BJ (cell line): Measurements from ENCODE around the gene FUT2. TPM values are rescaled to one million over a fixed set of nuclear protein-coding genes. Genes with fewer than 3 reads are reported as not detected.

Experiments
- CTCF ChIA-PET: fragments of 350-600 bp; formaldehyde crosslinking; extraction: SDS; loops from one replicate; lab custom pipeline; 2021; ENCODE audit warnings: antibody characterized with exemption, inconsistent platforms; lab: Yijun Ruan, JAX
- POLR2A ChIA-PET: fragments of 300-600 bp; sonication (Branson Sonifier 250); formaldehyde crosslinking; extraction: SDS; loops from one replicate; lab custom pipeline; 2021; ENCODE audit warnings: antibody characterized with exemption; lab: Charles Lee
- DNase-seq: peaks from one replicate; pipeline ENCODE4 v3.0.0-alpha.2; 2011; ENCODE audit warnings: low read depth
- H3K27me3 ChIP-seq: 2 replicates; pipeline ENCODE4 v1.6.0; 2011; ENCODE audit warnings: low read length; ENCODE audit not compliant: control insufficient read depth, insufficient read depth
- H3K36me3 ChIP-seq: 2 replicates; pipeline ENCODE4 v1.5.1; 2011; ENCODE audit warnings: low read length; ENCODE audit not compliant: control insufficient read depth, insufficient read depth
- H3K4me3 ChIP-seq: 2 replicates; pipeline ENCODE4 v1.5.1; 2011; ENCODE audit warnings: low read depth, mild to moderate bottlenecking, control low read depth, low read length
- CTCF ChIP-seq: IDR thresholded peaks from 2 replicates; pipeline ENCODE4 v1.5.1; 2011; ENCODE audit warnings: low read depth, mild to moderate bottlenecking, control low read depth, inconsistent platforms, low read length, moderate library complexity; ENCODE audit not compliant: insufficient read depth
- polyA plus RNA-seq: library from polyadenylated mRNA; depleted of rRNA; stranded (reverse); fragments of >200 nt; gene quantifications from 2 replicates; pipeline ENCODE4 v1.2.3, GENCODE V29; 2011

The FUT2 gene
- polyA plus RNA-seq, 1 experiment, result not detected

GRCh38 chr19:48664476-48664875 lies 31.3 kb upstream of the FUT2 start:
- ChIA-PET CTCF (no interaction called here), POLR2A (no interaction called here)
- no peak for DNase-seq
- Histone ChIP-seq H3K4me3 (no peak overlapping the region), H3K27me3 (peaks cover 1% of the 10 kb centered on the region; the same call in 1 of the 2 replicates), H3K36me3 (no peaks in the 10 kb centered on the region)
- no peak for TF ChIP-seq CTCF

- Histone ChIP-seq H3K36me3 (no peaks in the 10 kb centered on the region), H3K4me3 (no peak overlapping the region), H3K27me3 (peaks cover 1% of the 10 kb centered on the region; the same call in 1 of the 2 replicates)
- no peak for DNase-seq
- ChIA-PET POLR2A (no interaction called here), CTCF (interaction anchor here (0.5 to 0.6 kb wide), 2 partner anchors 12 to 122 kb away, joined by 3 to 5 read pairs; no protein-coding TSS in a partner anchor)
- TF ChIP-seq CTCF, result no peak
These were observed 30.0 kb upstream of the FUT2 start for GRCh38 chr19:48665786-48666185.

GRCh38 chr19:48668332-48668731 lies 27.4 kb upstream of the FUT2 start:
- POLR2A ChIA-PET, result no interaction called here
- CTCF ChIA-PET, result interaction anchor here (1.0 kb wide), 1 partner anchor 22 kb away, joined by 3 read pairs; the partner anchor contains the start of gene CA11

GRCh38 chr19:48668761-48669160 lies 27.0 kb upstream of the FUT2 start:
- H3K27me3 ChIP-seq, result peaks cover 1% of the 10 kb centered on the region; the same call in 1 of the 2 replicates
- DNase-seq, result no peak
- H3K4me3 ChIP-seq, result no peak overlapping the region
- no peaks in the 10 kb centered on the region for H3K36me3 ChIP-seq
- POLR2A ChIA-PET, result no interaction called here
- no peak for TF ChIP-seq CTCF
- CTCF ChIA-PET, result interaction anchor here (1.0 kb wide), 1 partner anchor 23 kb away, joined by 3 read pairs; the partner anchor contains the start of gene CA11

More at GRCh38 chr19:48668332-48668731, 27.4 kb upstream of the FUT2 start:
- H3K27me3 ChIP-seq, result peaks cover 1% of the 10 kb centered on the region; the same call in 1 of the 2 replicates
- H3K36me3 ChIP-seq, result no peaks in the 10 kb centered on the region
- TF ChIP-seq CTCF, result no peak
- no peak overlapping the region for H3K4me3 ChIP-seq
- no peak for DNase-seq

- H3K27me3 ChIP-seq, result peaks cover 1% of the 10 kb centered on the region; the same call in 1 of the 2 replicates
- H3K36me3 ChIP-seq, result no peaks in the 10 kb centered on the region
- ChIA-PET POLR2A (no interaction called here), CTCF (interaction anchor here (0.9 kb wide), 1 partner anchor 118 kb away, joined by 3 read pairs; no protein-coding TSS in a partner anchor)
- DNase-seq, result no peak
- no peak overlapping the region for H3K4me3 ChIP-seq
- TF ChIP-seq CTCF, result no peak
These were observed 25.7 kb upstream of the FUT2 start for GRCh38 chr19:48669903-48670668.
